ENCODE data around the gene CCDC30. TPM values are rescaled to one million over a fixed set of nuclear protein-coding genes. Genes with fewer than 3 reads are reported as not detected.
A peak's percentile ranks its signal among the peaks of the same experiment; 100 is the strongest.

Gene CCDC30
- total RNA-seq (2014; rRNA removed; shearing (Covaris generic)) = 1.2 and 1.8 TPM in 2 replicates

- peak; percentile 97 for DNase-seq (ENCODE audit: low spot score)
Measured at GRCh38 chr1:42462828-42463763, at the start of gene CCDC30. TSS of gene CCDC30 (plus strand) at chr1:42463286. CDS start at chr1:42480552, 17,266 bp downstream.

GRCh38 chr1:42414551-42415496 lies 48.3 kb upstream of the CCDC30 start:
- DNase-seq (ENCODE audit: low spot score) = no peak

DNA sequence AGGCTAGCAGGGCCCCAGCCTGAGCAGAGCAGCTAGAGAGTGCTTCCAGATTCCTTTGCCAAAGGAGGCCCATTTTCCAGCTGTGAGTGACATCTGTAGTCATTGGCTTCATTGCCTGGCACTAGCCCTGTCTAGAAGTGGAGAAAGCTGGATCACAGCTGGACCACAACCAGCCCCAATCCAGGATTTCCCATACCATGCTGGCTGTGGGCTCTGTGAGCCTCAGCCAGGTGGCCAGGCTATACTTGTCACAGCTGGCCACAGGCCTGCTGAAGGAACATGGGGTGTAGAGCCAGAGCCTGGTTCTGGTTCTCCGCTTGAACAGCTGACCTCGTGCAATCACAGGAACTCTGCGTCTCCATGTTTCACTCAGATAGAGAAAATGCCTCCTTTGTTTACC lies 45.9 kb upstream of the CCDC30 start:
- no peak for DNase-seq (ENCODE audit: low spot score)

- no peak for DNase-seq (ENCODE audit: low spot score)
Measured at GRCh38 chr1:42418516-42418915, 44.6 kb upstream of the CCDC30 start.

- no peak for DNase-seq (ENCODE audit: low spot score)
Measured at GRCh38 chr1:42419126-42419821, 43.8 kb upstream of the CCDC30 start.

GRCh38 chr1:42420121-42420520 lies 43.0 kb upstream of the CCDC30 start:
- no peak for DNase-seq (ENCODE audit: low spot score)

DNA sequence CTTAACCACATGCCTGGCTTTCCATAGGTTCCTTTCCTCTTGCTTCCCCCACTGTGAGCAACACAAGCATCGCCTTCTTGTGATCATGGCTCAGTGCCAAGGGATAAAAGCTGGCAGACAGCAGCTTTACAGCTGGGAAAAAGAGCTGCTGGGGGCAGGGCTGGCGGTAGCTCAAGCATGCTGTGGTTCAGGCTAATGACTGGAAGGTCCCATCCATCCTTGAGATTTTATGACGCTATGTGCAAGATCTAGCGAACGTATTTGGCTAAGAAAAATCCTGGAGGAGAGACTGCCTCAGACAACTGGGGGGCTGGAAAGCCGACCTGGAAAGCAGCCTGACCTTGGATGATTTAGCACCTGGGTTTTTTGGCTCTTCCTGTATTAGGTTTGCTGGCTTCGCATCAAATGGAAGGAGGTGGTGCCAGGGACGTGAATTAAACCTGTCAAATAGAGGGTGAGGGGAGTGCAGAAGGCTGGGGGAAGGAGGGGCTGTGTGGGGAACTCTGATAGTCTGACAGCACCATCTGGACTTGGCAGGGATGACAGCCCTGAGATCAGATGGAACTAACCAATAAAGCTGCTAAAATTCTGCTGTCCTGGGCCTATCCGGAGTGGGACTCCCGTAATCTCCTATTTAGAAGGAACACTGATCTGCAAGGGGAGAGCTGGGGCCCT lies 42.0 kb upstream of the CCDC30 start:
- DNase-seq (ENCODE audit: low spot score) = peak; percentile 70

DNA sequence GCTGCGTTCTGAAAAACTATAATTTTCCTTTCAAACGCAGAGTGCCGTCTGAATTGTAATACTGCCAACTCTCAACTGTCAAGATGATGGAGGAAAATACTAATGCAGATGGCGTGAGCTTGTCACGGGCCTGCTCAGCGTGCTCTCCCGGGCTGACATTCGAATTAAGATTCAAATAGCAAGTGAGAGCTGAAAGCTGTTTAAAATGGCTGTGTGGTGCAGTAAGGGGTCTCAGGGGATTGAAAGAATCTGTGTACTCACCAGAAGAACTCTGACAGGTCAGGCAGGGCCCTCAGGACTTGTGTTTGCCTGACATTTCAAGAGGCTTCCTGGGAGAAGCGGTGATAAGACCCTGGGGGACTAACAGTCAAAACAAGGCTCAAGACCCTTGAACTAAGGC lies 40.3 kb upstream of the CCDC30 start:
- no peak for DNase-seq (ENCODE audit: low spot score)

GRCh38 chr1:42423681-42424080 lies 39.4 kb upstream of the CCDC30 start:
- no peak for DNase-seq (ENCODE audit: low spot score)

DNA sequence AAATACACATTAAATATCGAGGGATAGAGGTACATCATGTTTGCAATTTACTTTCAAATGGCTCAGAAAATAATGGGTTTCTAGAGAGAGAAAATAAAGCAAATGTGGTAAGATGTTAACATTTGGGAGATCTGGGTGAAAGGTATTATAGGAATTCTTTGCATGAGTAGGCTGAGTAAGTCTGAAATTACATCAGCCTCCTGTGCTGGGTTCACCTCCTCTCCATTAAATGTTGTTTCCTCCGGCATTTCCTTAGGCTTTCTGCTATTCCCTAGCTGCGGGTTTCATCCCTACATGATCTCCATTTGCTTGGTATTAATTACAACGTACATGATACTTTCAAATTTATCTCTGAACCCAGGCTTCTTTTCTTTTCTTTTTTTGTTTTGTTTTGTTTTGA lies 38.9 kb upstream of the CCDC30 start:
- DNase-seq (ENCODE audit: low spot score) = no peak

DNA sequence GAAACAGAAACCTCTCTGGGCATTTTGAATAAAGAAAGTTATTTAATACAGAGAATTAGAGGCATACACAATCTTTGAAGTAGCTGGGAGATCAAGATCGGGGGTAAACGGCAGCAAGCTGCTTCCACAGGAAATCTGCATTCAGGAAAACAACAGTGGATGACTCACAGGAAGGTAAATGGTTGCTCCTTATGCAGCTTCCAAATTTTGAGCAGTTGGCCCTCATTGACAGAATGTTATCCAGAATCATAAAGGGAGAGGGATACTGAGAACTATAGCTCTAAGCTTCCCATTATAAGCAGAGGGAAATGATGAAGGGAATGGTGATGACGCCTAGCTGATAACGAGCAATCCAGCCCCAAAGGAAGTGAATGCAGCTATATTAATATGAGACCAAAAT lies 35.8 kb upstream of the CCDC30 start:
- DNase-seq (ENCODE audit: low spot score) = no peak

GRCh38 chr1:42429603-42430002 lies 33.5 kb upstream of the CCDC30 start:
- no peak for DNase-seq (ENCODE audit: low spot score)

DNA sequence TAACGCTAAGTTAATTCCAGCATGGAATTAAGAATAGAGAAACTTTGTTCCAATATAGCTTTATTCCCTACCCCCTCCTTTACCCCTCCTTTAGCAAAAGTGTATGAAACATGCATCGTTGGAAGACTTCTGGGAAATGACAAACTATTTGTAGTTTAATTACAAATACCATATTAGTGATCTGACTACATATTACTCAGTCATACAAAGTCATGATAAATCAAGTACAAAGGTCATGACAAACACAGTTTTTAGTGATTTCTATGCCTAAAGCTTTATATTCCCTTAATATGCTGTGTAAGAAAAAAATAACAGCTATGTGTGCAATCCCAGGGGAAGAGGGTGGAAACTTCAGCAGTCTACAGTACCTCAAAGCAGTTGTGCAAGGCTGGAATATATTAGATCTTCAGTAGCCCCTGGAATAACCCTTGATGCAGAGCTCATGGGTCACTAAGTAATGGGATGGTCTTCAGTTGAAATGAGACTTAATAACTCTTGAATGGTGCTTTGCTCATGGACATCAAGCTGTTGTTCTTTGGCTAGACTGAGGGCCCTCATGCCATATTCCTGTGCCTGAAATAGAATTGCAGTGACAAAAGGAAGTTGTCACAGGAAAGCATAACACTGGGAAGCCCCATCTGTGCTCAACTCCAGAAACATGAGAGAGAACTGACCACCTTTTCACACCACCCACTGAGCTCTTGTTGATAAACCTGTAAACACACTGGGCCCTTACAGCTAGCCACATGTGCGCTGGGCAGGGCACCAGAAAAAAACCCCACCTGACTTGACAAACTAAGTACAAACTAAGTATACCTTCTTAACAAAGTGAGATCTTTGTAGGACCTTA lies 32.6 kb upstream of the CCDC30 start:
- DNase-seq (ENCODE audit: low spot score) = no peak

- DNase-seq (ENCODE audit: low spot score) = no peak
Measured at GRCh38 chr1:42431514-42431913, 31.6 kb upstream of the CCDC30 start.

DNA sequence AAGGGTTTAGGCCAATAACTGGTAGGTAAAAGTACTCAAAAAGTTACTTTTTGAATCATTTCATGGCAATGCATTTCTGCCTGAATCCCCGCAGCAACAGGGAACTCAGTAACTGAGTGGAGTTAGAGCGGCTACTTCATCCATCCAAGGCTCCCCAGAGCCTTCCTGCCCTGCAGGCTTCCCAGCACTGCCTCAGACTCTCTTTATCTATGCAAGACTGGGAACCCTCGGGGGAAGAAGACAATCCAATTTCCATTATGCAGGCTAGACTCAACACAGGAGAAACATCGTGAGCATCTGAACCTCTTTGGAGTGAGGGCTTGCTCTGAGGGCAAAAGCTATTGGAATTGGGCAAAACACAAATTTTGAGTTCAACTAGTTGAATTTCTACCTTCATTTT lies 30.4 kb upstream of the CCDC30 start:
- DNase-seq (ENCODE audit: low spot score) = no peak

DNA sequence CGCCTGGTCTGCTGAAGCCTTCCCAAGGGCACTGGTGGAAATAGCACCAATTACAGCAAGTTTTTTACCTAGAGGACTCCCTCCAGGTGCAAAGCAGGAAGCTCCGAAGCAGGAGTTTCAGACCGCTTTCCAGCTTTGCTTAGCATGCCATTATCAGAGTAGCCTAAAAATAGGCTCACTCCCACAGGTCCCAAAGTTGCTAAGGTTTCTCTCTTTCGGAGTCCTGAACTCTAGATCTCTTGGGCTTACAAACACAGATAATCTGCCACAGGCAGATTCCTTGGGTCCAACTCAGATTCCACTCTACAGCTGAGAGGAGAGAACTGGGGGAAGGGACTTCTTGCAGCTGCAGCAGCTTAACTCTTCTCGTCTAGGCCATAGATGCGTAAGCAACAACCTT lies 29.7 kb upstream of the CCDC30 start:
- no peak for DNase-seq (ENCODE audit: low spot score)

DNA sequence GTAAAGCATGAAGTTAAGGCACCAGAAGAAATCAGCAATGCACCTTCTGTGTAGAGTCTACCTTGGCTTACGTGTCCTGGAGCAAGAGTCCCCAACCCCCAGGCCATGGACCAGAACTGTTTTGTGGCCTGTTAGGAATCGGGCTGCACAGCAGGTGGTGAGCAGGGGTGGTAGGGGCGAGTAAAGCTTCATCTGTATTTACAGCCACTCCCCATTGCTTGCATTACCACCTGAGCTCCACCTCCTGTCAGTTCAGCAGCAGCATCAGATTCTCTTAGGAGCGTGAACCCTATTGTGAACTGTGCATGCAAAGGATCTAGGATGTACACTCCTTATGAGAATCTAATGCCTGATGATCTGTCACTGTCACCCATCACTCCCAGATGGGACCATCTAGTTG lies 28.7 kb upstream of the CCDC30 start:
- no peak for DNase-seq (ENCODE audit: low spot score)

- peak; percentile 25 for DNase-seq (ENCODE audit: low spot score)
Measured at GRCh38 chr1:42439940-42440339, 23.1 kb upstream of the CCDC30 start.

GRCh38 chr1:42442662-42443061 lies 20.4 kb upstream of the CCDC30 start:
- DNase-seq (ENCODE audit: low spot score) = no peak

DNA sequence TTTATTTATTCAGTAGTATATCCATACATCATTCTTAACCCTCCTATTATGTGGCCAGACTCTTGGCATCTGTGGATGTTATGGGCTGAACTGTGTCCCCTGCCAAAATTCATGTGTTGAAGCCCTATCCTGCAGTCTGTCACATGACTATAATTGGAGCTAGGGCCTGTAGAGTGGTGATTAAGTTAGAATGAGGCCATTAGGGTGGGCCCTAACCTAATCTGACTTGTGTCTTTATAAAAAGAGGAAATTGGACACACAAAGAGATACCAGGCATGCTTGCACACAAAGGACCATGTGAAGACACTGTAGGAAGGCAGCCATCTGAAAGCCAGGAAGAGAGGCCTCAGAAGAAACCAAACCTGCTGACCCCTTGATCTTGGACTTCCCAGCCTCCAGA lies 13.8 kb upstream of the CCDC30 start:
- DNase-seq (ENCODE audit: low spot score) = no peak
